Tibial nerve (tissue), 4 donors: Measurements from ENCODE around the gene UQCR11. TPM values are rescaled to one million over a fixed set of nuclear protein-coding genes. Genes with fewer than 3 reads are reported as not detected.

ENCODE experiments used
- DNase-seq, 2 donors: peaks; one replicate each; pipeline ENCODE4 v3.0.0-alpha.2; 2019; ENCODE audit warnings: low spot score in 2 of 2
- H3K27ac ChIP-seq, 4 donors: fragments of 200-600 bp; sonication (generic) in 3 of 4; one replicate each; pipeline ENCODE4 v1.5.1; 2017 to 2019; ENCODE audit warnings: mild to moderate bottlenecking in 1 of 4
- H3K27me3 ChIP-seq, 2 donors: fragments of 200-600 bp; sonication (generic) in 1 of 2; one replicate each; pipeline versions ENCODE4 v1.5.1 to v1.6.0; 2017 to 2019
- H3K36me3 ChIP-seq, 3 donors: fragments of 200-600 bp; sonication (generic); one replicate each; pipeline ENCODE4 v1.5.1; 2018 to 2019
- H3K4me1 ChIP-seq, 4 donors: fragments of 200-600 bp; sonication (generic) in 3 of 4; one replicate each; pipeline ENCODE4 v1.5.1; 2017 to 2019
- H3K4me3 ChIP-seq, 4 donors: fragments of 200-600 bp; sonication (generic) in 3 of 4; one replicate each; pipeline ENCODE4 v1.5.1; 2017 to 2019; ENCODE audit warnings: mild to moderate bottlenecking in 1 of 4, moderate library complexity in 1 of 4
- H3K9me3 ChIP-seq, 4 donors: fragments of 200-600 bp; sonication (generic) in 3 of 4; one replicate each; pipeline ENCODE4 v1.5.1; 2017 to 2019
- EP300 ChIP-seq, 2 donors: sonication (generic); formaldehyde crosslinking; IDR thresholded peaks; one replicate each; pipeline ENCODE4 v1.6.1; 2017; ENCODE audit warnings: antibody characterized with exemption in 2 of 2, mild to moderate bottlenecking in 1 of 2
- POLR2A ChIP-seq, 2 donors: fragments of 450-650 bp; IDR thresholded peaks; one replicate each; pipeline ENCODE4 v1.6.1; 2017; ENCODE audit warnings: antibody characterized with exemption in 2 of 2, mild to moderate bottlenecking in 2 of 2, moderate library complexity in 2 of 2
- WGBS, 2 donors: methylation state at CpG; one replicate each; pipeline ENCODE4 v1.1.5; 2018; 5-methylcytosine and 5-hydroxymethylcytosine counted together
- total RNA-seq, 4 donors: library from RNA; depleted of rRNA; stranded (reverse); fragments of >200 nt; gene quantifications; one replicate each; pipeline ENCODE4 v1.1.0, GENCODE V29; 2016
- TF ChIP-seq, protein P1 (sequence below), 5 experiments: fragments of 200-600 bp in 3 of 5; fragments of 450-650 bp in 2 of 5; sonication (generic) in 3 of 5; IDR thresholded peaks; one replicate each; pipeline ENCODE4 v1.5.1; 2016 to 2019; ENCODE audit warnings: antibody characterized with exemption in 5 of 5, mild to moderate bottlenecking in 3 of 5, moderate library complexity in 2 of 5

UQCR11 gene
- total RNA-seq, 4 donors from 2014 or later, result 58.8 to 95.7 (median 66.0) TPM

GRCh38 chr19:1609103-1609396, 3.8 kb upstream of the UQCR11 start:
- H3K4me1 ChIP-seq, result peaks cover 0 to 15% (median 14%) of the 10 kb centered on the region in 4 donors
- TF ChIP-seq POLR2A (IDR thresholded peaks at IDR 0.05) (no peak), EP300 (IDR thresholded peaks at IDR 0.05) (no peak)
- TF ChIP-seq, protein P1, sequence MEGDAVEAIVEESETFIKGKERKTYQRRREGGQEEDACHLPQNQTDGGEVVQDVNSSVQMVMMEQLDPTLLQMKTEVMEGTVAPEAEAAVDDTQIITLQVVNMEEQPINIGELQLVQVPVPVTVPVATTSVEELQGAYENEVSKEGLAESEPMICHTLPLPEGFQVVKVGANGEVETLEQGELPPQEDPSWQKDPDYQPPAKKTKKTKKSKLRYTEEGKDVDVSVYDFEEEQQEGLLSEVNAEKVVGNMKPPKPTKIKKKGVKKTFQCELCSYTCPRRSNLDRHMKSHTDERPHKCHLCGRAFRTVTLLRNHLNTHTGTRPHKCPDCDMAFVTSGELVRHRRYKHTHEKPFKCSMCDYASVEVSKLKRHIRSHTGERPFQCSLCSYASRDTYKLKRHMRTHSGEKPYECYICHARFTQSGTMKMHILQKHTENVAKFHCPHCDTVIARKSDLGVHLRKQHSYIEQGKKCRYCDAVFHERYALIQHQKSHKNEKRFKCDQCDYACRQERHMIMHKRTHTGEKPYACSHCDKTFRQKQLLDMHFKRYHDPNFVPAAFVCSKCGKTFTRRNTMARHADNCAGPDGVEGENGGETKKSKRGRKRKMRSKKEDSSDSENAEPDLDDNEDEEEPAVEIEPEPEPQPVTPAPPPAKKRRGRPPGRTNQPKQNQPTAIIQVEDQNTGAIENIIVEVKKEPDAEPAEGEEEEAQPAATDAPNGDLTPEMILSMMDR (IDR thresholded peaks at IDR 0.05), result no peak
- 40 to 42% methylated on average over 7 to 10 of the region's 10 CpGs for WGBS, 2 donors
- no peaks in the 10 kb centered on the region for H3K9me3 ChIP-seq
- peak overlapping the region in 1 of 4 donors; percentile 7 for H3K27ac ChIP-seq
- H3K27me3 ChIP-seq, result no peaks in the 10 kb centered on the region
- peaks cover 7 to 47% (median 12%) of the 10 kb centered on the region in 3 donors for H3K36me3 ChIP-seq
- DNase-seq, result no peak
- peak overlapping the region in 1 of 4 donors; percentile 12 for H3K4me3 ChIP-seq

- no peaks in the 10 kb centered on the region for H3K9me3 ChIP-seq
- H3K36me3 ChIP-seq, result peaks cover 7 to 42% (median 7%) of the 10 kb centered on the region in 3 donors
- peak overlapping the region in 1 of 4 donors; percentile 7 for H3K27ac ChIP-seq
- no peaks in the 10 kb centered on the region for H3K27me3 ChIP-seq
- TF ChIP-seq EP300 (IDR thresholded peaks at IDR 0.05) (no peak), POLR2A (IDR thresholded peaks at IDR 0.05) (no peak)
- TF ChIP-seq, protein P1 (IDR thresholded peaks at IDR 0.05), result no peak
- no peak for DNase-seq
- WGBS, 2 donors, result 64 to 67% methylated on average over 16 to 18 of the region's 23 CpGs
- peak overlapping the region in 1 of 4 donors; percentile 12 for H3K4me3 ChIP-seq
- H3K4me1 ChIP-seq, result peaks cover 0 to 20% (median 19%) of the 10 kb centered on the region in 4 donors
Observed at GRCh38 chr19:1608359-1609102, 3.3 kb upstream of the UQCR11 start.

GRCh38 chr19:1606138-1606651, 933 bp upstream of the UQCR11 start:
- peak overlapping the region; percentile 89 to 100 (median 98) for H3K4me3 ChIP-seq
- no peak for TF ChIP-seq EP300 (IDR thresholded peaks at IDR 0.05)
- TF ChIP-seq POLR2A (IDR thresholded peaks at IDR 0.05), result no peak
- TF ChIP-seq, protein P1 (IDR thresholded peaks at IDR 0.05), result no peak
- H3K9me3 ChIP-seq, result no peaks in the 10 kb centered on the region
- peaks cover 0 to 30% (median 20%) of the 10 kb centered on the region in 4 donors for H3K4me1 ChIP-seq
- peaks cover 3 to 32% (median 6%) of the 10 kb centered on the region in 3 donors for H3K36me3 ChIP-seq
- no peaks in the 10 kb centered on the region for H3K27me3 ChIP-seq
- 14 to 15% methylated on average over 16 of the region's 16 CpGs for WGBS, 2 donors
- DNase-seq, result no peak
- peak overlapping the region; percentile 61 to 95 (median 94) for H3K27ac ChIP-seq

DNA sequence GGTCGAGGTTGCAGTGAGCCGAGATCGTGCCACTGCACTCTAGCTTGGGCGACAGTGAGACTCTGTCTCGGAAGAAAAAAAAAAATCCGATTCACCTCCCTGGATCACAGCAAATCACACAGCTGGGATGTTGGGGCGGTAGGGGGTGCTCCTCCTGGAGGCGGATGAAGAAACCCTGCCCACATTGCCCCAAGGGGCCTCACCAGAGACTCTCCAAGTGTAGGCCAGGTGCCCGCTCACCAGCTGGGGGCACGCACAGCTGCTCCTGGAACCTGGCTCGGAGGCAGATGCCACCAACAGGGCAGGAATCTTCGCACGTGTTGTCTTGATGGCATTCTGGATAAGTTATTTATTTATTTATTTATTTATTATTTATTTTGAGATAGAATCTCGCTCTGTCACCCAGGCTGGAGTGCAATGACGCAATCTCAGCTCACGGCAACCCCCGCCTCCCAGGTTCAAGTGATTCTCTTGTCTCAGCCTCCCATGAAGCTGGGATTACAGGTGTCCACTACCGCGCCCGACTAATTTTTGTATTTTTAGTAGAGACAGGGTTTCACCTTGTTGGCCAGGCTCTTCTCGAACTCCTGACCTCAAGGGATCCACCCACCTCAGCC, 3.1 kb downstream of the UQCR11 start:
- 95% methylated on average over 21 of the region's 21 CpGs for WGBS, 2 donors
- DNase-seq, result no peak

More for the DNA sequence above, 3.1 kb downstream of the UQCR11 start:
- Histone ChIP-seq H3K36me3 (peaks cover 6 to 46% (median 21%) of the 10 kb centered on the region in 3 donors), H3K27me3 (no peaks in the 10 kb centered on the region), H3K27ac (no peak overlapping the region), H3K9me3 (no peaks in the 10 kb centered on the region), H3K4me3 (no peak overlapping the region), H3K4me1 (peaks cover 0 to 30% (median 20%) of the 10 kb centered on the region in 4 donors)
- TF ChIP-seq EP300 (IDR thresholded peaks at IDR 0.05), result no peak
- no peak for TF ChIP-seq POLR2A (IDR thresholded peaks at IDR 0.05)
- TF ChIP-seq, protein P1 (IDR thresholded peaks at IDR 0.05), result no peak
